ENCODE measurements around the gene TP63.
A peak's percentile ranks its signal among the peaks of the same experiment; 100 is the strongest.

- peak; percentile 57 for TF ChIP-seq FOS (IDR thresholded peaks at IDR 0.05; ENCODE audit: borderline replicate concordance, insufficient read depth, low read length)
- TF ChIP-seq, protein P1, sequence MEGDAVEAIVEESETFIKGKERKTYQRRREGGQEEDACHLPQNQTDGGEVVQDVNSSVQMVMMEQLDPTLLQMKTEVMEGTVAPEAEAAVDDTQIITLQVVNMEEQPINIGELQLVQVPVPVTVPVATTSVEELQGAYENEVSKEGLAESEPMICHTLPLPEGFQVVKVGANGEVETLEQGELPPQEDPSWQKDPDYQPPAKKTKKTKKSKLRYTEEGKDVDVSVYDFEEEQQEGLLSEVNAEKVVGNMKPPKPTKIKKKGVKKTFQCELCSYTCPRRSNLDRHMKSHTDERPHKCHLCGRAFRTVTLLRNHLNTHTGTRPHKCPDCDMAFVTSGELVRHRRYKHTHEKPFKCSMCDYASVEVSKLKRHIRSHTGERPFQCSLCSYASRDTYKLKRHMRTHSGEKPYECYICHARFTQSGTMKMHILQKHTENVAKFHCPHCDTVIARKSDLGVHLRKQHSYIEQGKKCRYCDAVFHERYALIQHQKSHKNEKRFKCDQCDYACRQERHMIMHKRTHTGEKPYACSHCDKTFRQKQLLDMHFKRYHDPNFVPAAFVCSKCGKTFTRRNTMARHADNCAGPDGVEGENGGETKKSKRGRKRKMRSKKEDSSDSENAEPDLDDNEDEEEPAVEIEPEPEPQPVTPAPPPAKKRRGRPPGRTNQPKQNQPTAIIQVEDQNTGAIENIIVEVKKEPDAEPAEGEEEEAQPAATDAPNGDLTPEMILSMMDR (IDR thresholded peaks at IDR 0.05; ENCODE audit: extremely low read depth in 1 of 2, insufficient read depth in 1 of 2, low read depth in 1 of 2, low read length in 2 of 2): no peak
- TF ChIP-seq POLR2A (IDR thresholded peaks at IDR 0.05; ENCODE audit: low read depth, low read length): no peak
- no peak for TF ChIP-seq MYC (IDR thresholded peaks at IDR 0.05; ENCODE audit: low read depth, low read length)
- no peak for TF ChIP-seq MAX (IDR thresholded peaks at IDR 0.05; ENCODE audit: insufficient read depth, insufficient read length)
- TF ChIP-seq POLR2AphosphoS5 (IDR thresholded peaks at IDR 0.05; ENCODE audit: insufficient read depth, low read depth, low read length): no peak
- no peak for TF ChIP-seq EZH2 (IDR thresholded peaks at IDR 0.05; ENCODE audit: borderline replicate concordance, low read depth, low read length, severe bottlenecking)
Observed at GRCh38 chr3:189787632-189788031, 156.4 kb downstream of the TP63 start.

Measured in endothelial cell of umbilical vein (primary cell).